ENCODE measurements around the gene TBC1D20. TPM values are rescaled to one million over a fixed set of nuclear protein-coding genes. Genes with fewer than 3 reads are reported as not detected.

Gene TBC1D20
- total RNA-seq, 1 donor from 2014 or later: 24.1 TPM

- H3K27ac Mint-ChIP-seq: no peak overlapping the region
- ChIA-PET POLR2A (interaction anchor here (0.7 kb wide), 1 partner anchor 1383 kb away, joined by 4 read pairs; no protein-coding TSS in a partner anchor), CTCF (no interaction called here)
- no peak overlapping the region for H3K4me3 Mint-ChIP-seq
- H3K36me3 Mint-ChIP-seq (ENCODE audit: low read depth): peaks cover 72% of the 10 kb centered on the region
- TF ChIP-seq CTCF (IDR thresholded peaks at IDR 0.05): no peak
- ATAC-seq (ENCODE audit: low read depth): no peak
- intact Hi-C loops (cut with micrococcal nuclease): no loop called here
- no peak for DNase-seq
- no peaks in the 10 kb centered on the region for H3K27me3 Mint-ChIP-seq
- H3K4me1 Mint-ChIP-seq: peaks cover 14% of the 10 kb centered on the region
- H3K9me3 Mint-ChIP-seq: no peaks in the 10 kb centered on the region
These were observed 33.6 kb downstream of the TBC1D20 start for GRCh38 chr20:428658-429200.

- H3K4me3 Mint-ChIP-seq: no peak overlapping the region
- H3K9me3 Mint-ChIP-seq: no peaks in the 10 kb centered on the region
- no peak for TF ChIP-seq CTCF (IDR thresholded peaks at IDR 0.05)
- H3K27ac Mint-ChIP-seq: no peak overlapping the region
- no peak for ATAC-seq (ENCODE audit: low read depth)
- H3K36me3 Mint-ChIP-seq (ENCODE audit: low read depth): peaks cover 70% of the 10 kb centered on the region
- intact Hi-C loops (cut with micrococcal nuclease): no loop called here
- ChIA-PET CTCF (no interaction called here), POLR2A (no interaction called here)
- no peaks in the 10 kb centered on the region for H3K27me3 Mint-ChIP-seq
- peaks cover 7% of the 10 kb centered on the region for H3K4me1 Mint-ChIP-seq
- DNase-seq: no peak
These were observed 34.3 kb downstream of the TBC1D20 start for GRCh38 chr20:427849-428657.

- no peaks in the 10 kb centered on the region for H3K9me3 Mint-ChIP-seq
- peaks cover 74% of the 10 kb centered on the region for H3K36me3 Mint-ChIP-seq (ENCODE audit: low read depth)
- no peak for TF ChIP-seq CTCF (IDR thresholded peaks at IDR 0.05)
- intact Hi-C loops (cut with micrococcal nuclease): no loop called here
- H3K4me1 Mint-ChIP-seq: peaks cover 2% of the 10 kb centered on the region
- no peak overlapping the region for H3K27ac Mint-ChIP-seq
- ChIA-PET POLR2A (no interaction called here), CTCF (no interaction called here)
- H3K4me3 Mint-ChIP-seq: no peak overlapping the region
- H3K27me3 Mint-ChIP-seq: no peaks in the 10 kb centered on the region
- ATAC-seq (ENCODE audit: low read depth) (no peak), DNase-seq (no peak)
These were observed 34.9 kb downstream of the TBC1D20 start for GRCh38 chr20:427401-427800.

GRCh38 chr20:426566-426965 is 35.8 kb downstream of the TBC1D20 start:
- ATAC-seq (ENCODE audit: low read depth) (no peak), DNase-seq (no peak)
- no peak overlapping the region for H3K27ac Mint-ChIP-seq
- no peak for TF ChIP-seq CTCF (IDR thresholded peaks at IDR 0.05)
- ChIA-PET POLR2A (no interaction called here), CTCF (no interaction called here)
- peaks cover 1% of the 10 kb centered on the region for H3K4me1 Mint-ChIP-seq
- intact Hi-C loops (cut with micrococcal nuclease): no loop called here
- H3K4me3 Mint-ChIP-seq: no peak overlapping the region
- no peaks in the 10 kb centered on the region for H3K9me3 Mint-ChIP-seq
- H3K36me3 Mint-ChIP-seq (ENCODE audit: low read depth): peaks cover 81% of the 10 kb centered on the region
- no peaks in the 10 kb centered on the region for H3K27me3 Mint-ChIP-seq

GRCh38 chr20:421685-422250 is 40.6 kb downstream of the TBC1D20 start:
- POLR2A ChIA-PET: no interaction called here
- no peak overlapping the region for H3K4me3 Mint-ChIP-seq
- CTCF ChIA-PET: no interaction called here
- H3K27me3 Mint-ChIP-seq: no peaks in the 10 kb centered on the region
- ATAC-seq (ENCODE audit: low read depth) (no peak), DNase-seq (no peak)
- peaks cover 66% of the 10 kb centered on the region for H3K36me3 Mint-ChIP-seq (ENCODE audit: low read depth)
- no peak for TF ChIP-seq CTCF (IDR thresholded peaks at IDR 0.05)
- no peak overlapping the region for H3K27ac Mint-ChIP-seq
- intact Hi-C loops (cut with micrococcal nuclease): no loop called here
- H3K4me1 Mint-ChIP-seq: peaks cover 7% of the 10 kb centered on the region
- no peaks in the 10 kb centered on the region for H3K9me3 Mint-ChIP-seq
